Stimulated activated CD4-positive, alpha-beta T cell treated with anti-CD3 and anti-CD28 coated beads, TNF-alpha, amount 100 ng/mL, for 1 hour (primary cell): ENCODE measurements around the gene EGR4.
"Not testable (repeated sequence)": the region's sequence is repeated elsewhere in the genome, so short reads cannot be mapped to it uniquely, and the experiment has no call there.

Experiments
- DNase-seq, 3 donors: peaks; one replicate each; pipeline ENCODE4 v3.0.0-alpha.2; 2020; ENCODE audit warnings: low read depth in 3 of 3, low spot score in 1 of 3

Gene EGR4

DNA sequence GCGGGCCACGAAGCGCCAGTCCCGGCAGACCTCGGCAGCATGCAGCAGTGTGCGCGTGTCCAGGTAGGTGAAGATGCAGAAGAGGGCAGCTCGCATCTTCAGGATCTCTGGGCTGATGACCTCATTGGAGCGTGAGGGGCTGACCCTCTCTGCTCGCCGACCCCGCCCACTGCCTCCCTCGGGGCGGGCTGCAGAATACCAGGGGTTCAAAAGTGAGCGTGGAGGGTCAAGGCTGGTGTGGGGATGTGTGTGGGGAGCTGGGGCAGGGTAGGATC lies 29.1 kb downstream of the EGR4 start:
- DNase-seq = no peak

DNA sequence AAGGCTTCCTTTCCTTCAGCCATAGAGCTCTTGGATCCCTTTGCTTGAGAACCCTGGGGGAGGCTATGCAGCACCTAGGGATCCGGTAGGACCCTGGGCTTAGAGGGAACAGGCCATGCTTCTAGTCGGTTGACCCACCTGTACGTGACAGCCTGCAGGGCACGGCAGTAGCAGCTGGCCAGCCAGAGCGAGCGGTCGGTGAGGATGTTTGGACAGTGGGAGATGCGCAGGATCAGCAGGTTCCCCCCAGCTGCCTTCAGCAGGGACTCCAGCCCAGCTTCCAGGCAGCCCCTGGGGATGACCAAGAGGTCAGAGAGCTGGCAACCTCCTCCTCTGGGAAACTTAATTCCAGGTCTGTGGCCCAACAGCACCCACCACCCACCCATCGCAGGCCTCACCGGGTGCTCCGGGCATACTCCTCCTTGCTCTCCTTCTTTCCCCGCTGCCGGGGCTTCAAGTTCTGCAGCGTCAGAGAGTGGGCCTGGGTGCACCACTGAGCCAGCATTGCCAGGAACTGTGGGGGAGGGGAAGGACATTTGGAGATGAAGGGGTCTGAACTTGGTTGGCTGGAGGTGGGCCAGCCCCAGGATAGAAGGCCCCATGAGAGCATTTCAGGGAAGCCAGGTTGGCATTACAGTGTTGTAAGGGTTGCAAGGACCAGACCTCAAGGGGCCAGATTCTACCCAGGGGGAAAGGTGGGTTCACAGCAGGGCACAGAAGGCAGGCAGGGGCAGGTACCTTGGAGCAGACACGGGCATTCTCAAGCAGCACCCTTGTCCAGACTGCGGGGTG lies 29.6 kb downstream of the EGR4 start:
- no peak for DNase-seq

DNA sequence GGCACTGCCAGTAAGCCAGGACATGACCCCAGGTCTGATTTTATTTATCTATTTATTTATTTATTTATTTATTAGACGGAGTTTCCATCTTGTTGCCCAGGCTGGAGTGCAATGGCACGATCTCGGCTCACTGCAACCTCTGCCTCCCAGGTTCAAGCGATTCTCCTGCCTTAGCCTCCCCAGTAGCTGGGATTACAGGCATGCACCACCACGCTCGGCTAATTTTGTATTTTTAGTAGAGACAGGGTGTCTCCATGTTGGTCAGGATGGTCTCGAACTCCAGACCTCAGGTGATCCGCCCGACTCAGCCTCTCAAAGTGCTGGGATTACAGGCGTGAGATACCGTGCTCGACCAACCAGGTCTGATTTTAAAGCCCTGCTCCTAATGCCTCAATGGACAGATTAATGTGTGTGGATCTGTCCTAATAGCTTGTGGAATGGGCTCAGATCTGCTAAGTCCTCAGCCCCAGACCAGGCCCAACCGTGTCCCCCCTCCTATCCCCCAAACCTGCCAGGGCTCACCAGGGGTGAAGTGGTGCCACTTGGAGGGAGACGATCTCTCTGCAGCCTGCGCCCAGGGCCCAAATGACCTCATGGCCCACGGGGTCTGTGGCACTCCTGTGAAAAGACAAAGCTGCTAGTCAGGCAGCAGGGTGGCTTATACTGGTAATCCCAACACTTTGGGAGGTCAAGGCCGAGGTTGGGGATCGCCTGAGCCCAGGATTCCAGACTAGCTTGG lies 30.5 kb downstream of the EGR4 start:
- DNase-seq = not testable (repeated sequence)

DNA sequence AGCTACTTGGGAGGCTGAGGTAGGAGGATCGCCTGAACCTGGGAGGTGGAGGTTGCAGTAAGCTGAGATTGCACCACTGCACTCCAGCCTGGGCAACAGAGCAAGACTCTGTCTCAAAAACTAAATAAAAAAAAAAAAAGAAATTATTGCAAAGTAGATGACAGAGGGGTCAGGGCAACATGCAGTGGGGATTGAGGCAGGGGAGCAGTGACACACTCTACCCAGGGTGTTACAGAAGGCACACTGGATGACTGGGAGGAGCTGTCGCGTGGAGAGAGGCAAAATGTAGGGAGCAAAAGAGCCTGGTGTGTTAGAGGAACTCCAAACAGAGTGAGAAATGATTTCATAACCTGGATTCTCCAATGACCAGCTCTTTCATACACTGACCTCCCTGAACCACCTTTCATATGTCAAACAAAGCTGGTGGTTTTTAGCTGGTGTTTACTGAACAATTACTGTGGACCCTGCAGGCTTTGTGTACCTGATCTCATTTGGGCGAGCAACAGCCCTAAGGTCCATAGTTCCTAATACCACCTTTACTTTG lies 31.2 kb downstream of the EGR4 start:
- DNase-seq = no peak

DNA sequence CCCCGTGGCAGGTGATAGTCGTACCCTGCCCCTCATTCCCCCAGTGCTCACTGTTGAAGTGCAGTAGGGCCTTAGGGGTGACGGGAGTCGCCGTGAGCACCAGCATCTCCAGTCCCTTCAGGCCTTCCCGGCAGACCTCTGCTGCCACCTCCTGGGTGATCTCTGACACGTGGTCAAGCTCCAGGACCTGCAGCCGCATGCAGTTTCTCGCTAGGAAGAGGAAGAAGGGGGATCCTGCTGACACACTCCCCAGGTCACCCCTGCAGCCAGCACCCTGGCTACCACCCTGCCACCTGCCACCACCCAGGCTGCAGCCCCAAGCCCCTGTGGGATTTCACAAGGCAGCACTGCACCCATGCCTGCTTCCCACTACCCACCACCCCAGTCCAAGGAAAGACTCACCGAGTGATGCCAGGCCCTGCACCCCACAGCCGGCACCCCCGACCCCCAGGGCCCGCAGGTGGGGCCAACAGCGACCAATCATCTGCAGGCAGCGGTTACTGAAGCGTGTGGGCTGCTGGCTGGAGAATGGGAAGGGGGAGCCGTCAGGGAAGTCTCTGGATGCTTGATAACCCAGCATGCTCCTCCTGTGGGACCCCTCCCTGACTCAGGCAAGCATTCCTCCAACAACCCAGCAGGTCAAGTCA lies 32.9 kb downstream of the EGR4 start:
- no peak for DNase-seq

DNA sequence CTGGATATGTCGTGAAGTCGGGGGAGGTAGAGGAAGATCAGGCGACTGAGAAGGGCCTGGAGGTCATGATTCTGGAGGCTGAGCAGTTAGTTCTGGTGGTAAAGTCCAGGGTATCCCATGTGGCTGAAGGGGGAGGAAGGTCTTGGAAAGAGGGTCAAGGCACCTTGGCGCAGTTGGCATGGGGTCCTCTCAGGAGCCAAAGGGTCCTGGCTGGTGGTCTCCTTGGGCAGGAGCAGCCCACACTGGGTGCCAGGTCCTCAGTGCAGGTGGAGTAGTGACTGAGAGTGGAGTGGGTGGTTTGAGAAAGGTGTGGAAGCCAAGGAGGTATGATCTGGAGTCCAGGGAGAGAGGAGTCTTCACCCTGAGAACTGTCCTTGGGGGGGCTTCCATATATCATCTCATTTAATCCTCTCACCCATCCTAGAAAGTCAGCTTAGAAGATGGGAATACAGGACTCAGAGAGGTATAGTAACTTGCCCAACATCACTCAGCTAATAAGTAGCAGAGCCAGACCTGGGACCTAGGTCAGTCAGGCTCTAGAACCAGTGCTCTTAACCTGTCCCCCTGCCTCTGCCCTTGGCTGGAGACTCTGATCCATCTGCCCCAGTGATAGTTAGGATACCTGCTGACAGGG lies 33.5 kb downstream of the EGR4 start:
- no peak for DNase-seq

DNA sequence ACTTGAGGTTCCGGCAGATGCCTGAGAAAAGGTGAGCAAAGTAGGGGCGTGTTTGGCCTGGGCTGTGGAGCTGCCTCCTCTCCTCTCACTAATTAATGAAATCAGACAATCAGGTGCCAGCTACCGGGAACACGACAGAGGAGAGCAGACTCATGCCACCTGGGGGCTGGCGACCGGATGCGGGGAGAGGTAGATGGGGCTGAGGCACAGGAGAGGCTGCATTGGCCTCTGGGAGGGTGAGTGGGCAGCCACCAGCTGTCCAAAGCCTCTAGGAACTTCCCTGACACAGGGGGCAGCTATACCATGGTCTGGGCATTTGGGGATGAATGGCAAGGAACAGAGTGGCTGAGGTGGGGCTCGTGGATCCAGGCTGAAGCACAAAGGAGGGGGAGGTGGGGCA lies 34.1 kb downstream of the EGR4 start:
- DNase-seq = no peak

DNA sequence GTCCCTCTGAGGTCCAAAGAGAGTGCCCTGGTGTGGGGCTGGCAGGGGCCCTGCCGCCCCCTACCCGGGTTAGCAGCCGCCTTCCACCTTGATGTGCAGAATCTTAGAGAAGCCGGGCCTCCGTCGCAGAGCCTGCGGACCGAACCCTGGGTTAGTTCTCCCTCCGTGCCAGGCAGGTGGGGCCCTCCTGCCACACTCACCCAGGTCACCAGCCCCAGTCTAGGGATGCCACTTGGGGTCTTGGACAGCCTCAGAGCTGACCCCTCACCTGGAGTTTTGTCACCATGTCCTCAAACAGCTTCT lies 34.5 kb downstream of the EGR4 start:
- no peak for DNase-seq

DNA sequence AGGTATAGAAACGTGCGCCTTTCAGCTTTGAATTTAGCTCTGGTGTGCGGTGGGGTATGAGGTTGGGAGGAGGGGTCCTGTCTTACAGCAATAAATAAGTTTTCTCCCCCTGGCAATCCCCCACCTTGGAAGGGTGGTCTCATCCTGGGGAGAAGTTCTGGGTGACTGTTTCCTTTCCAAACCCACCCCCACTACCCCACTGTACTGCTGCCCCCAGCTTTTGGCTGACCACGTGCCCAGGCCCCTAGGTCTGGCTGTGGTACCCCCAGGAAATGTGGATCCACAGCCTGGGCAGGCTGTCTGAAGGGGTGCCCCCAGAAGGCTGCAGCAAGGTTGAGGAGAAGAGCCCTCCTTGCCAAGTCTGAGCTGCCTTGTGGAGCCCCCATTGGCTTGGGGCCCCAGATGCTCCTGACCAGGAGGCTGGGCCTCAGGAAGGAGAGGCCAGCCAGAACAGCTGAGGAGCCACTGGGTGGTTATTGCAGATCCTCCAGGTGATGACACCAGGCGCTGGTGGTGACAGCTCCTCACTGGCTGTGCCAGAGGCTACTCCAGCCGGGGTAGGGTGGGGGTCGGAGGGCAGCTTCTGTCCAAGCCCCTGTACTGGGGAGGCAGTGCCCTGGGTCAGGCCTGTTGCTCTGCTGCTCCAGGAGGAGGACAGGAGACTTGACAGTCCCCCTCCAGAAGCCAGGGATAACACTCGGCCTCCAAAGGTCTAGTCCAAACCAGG lies 35.0 kb downstream of the EGR4 start:
- no peak for DNase-seq

DNA sequence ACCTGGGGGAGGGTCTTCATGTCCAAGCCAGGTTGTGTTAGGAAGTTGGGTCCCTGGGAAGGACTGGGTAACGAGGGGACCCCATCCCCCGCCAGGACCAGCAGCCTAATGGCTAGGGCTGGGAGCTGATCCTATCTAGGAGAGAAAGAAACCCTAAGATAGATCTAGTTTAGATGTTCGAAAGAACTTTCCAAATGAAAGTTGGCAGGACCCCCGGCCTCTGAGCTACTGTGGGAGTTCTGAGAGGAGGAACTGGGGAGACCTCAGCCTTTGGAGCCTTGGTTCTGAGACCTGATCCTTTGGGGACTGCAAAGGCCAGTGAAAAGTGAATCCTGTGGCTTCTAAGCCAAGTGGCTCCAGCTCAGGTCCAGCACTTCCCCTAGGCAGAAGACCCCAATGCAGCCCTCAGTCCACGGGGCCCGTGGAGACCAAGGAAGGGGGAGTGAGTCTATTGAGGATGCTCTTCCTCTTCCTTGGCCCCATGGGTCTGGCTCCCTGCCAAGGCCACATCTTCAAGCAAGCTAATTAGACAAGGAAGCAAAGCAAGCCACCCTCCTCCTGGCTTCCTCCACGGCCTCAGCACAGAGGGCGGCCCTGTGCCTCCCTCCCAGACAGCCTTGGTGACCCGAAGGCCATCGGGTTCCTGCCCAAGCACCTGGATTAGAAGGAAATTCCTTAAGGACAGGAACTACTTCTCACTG lies 35.8 kb downstream of the EGR4 start:
- DNase-seq = no peak

DNA sequence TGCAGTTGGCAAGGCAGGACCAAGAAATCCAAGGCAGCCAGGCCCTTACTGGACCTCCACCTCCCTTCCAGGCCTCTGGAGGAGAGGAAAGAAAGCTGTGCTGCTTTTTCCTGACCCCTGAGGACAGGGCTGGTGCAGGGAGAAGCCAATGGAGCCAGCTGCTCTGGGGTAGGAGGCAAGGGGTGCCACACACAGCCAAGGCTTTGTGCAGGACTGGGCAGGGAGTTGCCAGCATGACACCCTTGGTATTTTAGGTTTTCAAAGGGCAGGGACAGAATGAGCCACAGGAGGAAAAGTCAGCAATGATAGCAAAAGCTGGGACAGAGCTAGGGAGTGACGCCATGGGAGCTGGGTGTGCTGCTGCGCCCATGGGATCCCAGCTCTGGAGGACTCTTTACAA lies 36.3 kb downstream of the EGR4 start:
- no peak for DNase-seq

DNA sequence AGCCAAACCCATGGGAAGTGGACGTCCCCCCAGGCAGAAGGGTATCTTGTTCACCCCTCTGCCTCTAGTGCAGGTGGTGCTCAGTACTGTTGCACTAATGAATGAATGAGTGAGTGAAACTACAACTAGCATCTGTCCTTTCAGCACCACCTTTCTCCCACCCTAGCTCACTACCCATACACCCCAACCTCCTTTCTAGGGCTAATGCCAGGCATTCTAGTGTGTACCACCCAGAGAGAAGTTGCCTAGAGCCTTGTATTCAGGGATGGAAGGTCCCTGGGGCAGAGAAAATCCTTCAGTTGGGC lies 36.8 kb downstream of the EGR4 start:
- DNase-seq = no peak

DNA sequence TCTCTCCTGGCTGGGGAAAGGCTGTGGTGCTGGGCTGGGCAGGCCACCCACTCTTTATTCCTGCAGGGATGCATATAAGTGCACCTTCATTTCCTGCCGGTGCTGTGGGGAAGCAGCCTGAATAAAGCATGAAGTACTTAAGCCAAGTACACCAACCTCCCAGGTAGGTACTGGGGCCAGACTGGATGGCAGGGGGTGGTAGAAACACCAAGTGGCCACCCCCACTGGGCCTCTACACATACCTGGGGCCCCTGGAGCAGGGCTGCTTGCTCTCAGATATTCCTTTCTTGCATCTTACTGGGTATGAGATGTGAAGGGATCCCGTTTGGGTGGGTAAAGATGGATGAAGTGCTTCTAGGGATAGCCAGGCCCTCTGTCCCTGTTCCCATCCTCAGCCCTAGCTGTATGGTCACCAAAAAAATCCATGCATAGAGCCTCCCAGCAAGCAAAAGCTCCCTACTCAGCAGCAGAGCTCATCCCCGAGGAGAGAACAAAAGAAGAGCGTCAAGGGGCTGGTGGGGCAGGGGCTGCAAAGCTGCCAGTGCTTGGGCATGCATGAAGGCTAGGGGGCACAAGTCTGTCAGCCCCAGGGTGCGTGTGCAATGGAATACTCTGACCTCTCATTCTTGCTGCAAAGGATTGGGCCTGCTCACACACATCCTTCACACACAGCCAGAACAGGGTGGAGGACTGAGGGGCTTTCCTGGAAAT lies 37.3 kb downstream of the EGR4 start:
- DNase-seq = no peak

DNA sequence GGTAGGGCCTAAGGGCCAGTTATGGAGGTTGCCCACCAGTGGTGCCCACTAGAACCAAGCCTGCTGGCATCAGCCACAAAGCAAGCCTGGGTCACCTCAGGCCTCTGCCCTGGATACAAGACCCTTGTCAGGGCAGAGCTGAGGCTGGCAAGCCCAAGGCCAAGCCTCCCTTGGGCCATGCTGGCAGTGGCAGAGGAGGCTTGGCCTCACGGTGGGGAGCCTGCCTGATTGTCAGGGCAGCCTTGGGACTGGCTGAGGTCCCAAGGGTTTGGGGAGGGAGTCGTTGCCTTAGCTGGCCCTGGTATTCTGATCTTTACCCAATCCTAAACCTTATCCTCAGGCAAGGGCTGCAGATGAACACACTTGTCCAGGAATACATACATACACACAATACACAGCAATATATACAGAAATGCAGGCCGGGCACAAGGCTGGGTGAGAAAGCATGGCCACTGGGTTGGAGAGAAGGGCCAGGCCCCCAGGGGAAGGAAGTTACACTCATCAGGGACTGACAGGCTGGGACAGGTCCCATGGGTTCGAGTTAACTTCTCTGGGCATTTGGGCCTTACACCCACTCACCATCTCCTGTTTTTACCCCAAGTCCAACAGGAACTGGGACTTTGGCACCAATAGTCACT lies 38.2 kb downstream of the EGR4 start:
- no peak for DNase-seq

DNA sequence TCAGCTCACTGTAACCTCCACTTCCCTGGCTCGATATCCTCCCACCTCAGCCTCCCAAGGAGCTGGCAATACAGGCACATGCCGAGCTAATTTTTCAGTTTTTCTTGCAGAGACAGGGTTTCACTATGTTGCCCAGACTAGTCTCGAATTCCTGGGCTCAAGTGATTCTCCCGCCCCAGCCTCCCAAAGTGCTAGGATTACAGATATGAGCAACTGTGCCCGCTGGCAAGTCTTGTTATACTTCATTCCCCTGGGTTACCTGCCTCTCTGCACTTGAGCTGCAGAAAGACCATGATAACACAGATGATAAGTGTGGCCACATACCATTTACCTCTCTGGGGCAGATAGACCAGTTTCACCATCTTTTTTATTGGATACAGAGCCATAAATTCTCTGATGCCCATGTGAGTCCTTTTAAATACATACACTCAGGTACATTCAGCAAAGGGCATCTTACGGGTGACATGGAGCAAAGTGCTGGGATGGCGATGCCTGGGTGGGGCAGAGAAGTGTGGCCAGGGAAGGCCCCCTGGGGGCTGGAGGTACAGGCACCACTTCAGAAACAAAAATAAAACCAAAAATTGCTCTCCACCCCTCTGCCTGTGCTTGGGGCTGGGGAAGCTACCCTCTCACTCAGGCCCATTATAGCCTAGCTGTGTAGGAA lies 38.9 kb downstream of the EGR4 start:
- DNase-seq = no peak

DNA sequence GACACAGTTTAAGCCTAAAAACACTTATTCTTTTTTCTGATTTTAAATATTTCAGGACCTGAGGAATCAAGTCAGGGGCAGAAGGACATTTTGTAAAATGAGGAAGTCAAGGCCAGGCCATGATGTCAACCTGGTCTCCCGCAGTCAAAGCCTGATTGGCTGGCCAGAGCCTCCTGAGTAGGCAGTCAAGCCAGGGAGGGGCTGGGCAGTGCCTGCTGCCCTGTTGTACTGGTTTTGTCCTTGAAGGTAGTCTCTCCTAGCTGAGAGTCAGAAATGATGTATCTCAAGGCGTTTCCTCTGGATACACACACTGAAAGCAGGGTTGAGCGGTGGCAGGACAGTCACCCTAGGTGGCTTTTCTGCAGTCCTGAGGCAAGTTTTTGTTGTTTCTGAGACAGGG lies 39.4 kb downstream of the EGR4 start:
- DNase-seq = no peak

DNA sequence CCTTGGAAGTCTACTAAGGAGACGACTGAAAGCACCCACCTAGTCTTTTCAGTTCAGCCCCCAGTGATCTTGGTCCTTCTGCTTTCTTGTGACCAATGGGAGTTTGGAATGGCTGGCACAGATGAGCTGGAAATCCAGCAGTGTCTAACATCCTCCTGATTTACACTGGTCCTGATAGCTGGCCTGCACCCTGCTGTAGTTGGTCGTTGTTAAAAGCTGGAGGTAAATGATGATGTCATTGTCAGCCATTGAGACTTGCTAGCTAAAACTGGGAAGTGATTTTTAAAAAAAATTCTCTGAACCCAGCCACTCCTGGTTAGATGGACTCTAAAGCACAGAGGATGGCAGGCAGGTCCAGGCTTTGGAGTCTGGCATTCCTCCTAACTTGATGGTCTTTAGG lies 39.9 kb downstream of the EGR4 start:
- no peak for DNase-seq

DNA sequence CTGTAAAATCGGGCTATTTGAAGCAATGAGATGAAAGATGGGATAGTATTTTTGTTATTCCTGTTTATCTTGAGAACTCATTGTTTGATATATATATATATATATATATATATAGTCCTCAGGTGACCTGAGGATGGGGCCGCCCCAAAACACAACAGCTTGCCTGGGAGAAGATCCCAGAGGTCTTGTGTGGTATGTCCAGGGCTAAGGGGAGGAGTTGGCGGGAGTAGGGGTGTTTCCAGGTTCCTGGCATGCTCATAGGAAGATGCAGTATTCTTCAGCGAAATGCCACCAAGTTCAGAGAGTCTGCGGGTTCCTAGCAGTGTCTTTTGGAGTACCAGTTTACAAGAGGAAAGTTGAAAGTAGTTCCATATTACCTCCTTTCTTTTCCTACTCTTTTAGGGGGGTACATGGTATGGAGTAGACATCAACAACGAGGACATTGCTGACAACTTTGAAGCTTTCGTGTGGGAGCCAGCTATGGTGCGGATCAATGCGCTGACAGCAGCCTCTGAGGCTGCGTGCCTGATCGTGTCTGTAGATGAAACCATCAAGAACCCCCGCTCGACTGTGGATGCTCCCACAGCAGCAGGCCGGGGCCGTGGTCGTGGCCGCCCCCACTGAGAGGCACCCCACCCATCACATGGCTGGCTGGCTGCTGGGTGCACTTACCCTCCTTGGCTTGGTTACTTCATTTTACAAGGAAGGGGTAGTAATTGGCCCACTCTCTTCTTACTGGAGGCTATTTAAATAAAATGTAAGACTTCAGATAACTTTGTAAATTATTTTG lies 40.9 kb downstream of the EGR4 start:
- no peak for DNase-seq
